ENCODE data around the gene PKNOX1.
"Not testable (repeated sequence)": the region's sequence is repeated elsewhere in the genome, so short reads cannot be mapped to it uniquely, and the experiment has no call there.

DNA sequence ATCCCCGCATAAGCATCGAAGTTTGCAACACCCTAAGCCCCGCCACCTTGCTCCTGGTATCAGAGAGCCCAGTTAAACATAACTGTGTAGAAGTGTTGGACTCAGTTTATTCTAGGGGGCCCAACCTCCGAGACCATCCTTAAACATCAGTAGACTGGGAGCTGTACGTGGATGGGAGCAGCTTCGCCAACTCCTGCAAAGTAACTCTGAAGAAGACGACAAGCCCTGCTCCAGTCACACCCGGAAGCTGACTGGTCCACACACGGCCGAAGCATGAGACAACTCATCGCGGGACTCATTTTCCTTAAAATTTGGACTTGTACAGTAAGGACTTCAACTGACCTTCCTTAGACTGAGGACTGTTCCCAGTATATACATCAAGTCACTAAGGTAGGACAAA lies 40.4 kb upstream of the PKNOX1 start:
- TF ChIP-seq, protein P1, sequence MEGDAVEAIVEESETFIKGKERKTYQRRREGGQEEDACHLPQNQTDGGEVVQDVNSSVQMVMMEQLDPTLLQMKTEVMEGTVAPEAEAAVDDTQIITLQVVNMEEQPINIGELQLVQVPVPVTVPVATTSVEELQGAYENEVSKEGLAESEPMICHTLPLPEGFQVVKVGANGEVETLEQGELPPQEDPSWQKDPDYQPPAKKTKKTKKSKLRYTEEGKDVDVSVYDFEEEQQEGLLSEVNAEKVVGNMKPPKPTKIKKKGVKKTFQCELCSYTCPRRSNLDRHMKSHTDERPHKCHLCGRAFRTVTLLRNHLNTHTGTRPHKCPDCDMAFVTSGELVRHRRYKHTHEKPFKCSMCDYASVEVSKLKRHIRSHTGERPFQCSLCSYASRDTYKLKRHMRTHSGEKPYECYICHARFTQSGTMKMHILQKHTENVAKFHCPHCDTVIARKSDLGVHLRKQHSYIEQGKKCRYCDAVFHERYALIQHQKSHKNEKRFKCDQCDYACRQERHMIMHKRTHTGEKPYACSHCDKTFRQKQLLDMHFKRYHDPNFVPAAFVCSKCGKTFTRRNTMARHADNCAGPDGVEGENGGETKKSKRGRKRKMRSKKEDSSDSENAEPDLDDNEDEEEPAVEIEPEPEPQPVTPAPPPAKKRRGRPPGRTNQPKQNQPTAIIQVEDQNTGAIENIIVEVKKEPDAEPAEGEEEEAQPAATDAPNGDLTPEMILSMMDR (IDR thresholded peaks at IDR 0.05) = not testable (repeated sequence)
- not testable (repeated sequence) for TF ChIP-seq TCF7L2 (IDR thresholded peaks at IDR 0.05; ENCODE audit: low read depth, low read length)

Data from Panc1 (cell line).